Fibroblast of villous mesenchyme (primary cell): ENCODE data around the gene FRY. TPM values are rescaled to one million over a fixed set of nuclear protein-coding genes. Genes with fewer than 3 reads are reported as not detected.

Experiments
- DNase-seq: peaks from one replicate; pipeline ENCODE4 v3.0.0-alpha.2; 2010; ENCODE audit warnings: low read depth
- H3K4me3 ChIP-seq: 2 replicates; pipeline ENCODE4 v1.5.1; 2011; ENCODE audit warnings: low read depth, mild to moderate bottlenecking, low read length
- total RNA-seq: library from RNA; depleted of rRNA; stranded (reverse); fragments of >200 nt; gene quantifications from 2 replicates; pipeline ENCODE4 v1.2.3, GENCODE V29; 2012
- TF ChIP-seq, protein P1 (sequence below): IDR thresholded peaks from 2 replicates; pipeline ENCODE4 v1.5.1; 2012; ENCODE audit warnings: low read depth, mild to moderate bottlenecking, low read length; ENCODE audit not compliant: insufficient read depth

FRY gene
- total RNA-seq, 1 donor: 27.2 TPM

DNA sequence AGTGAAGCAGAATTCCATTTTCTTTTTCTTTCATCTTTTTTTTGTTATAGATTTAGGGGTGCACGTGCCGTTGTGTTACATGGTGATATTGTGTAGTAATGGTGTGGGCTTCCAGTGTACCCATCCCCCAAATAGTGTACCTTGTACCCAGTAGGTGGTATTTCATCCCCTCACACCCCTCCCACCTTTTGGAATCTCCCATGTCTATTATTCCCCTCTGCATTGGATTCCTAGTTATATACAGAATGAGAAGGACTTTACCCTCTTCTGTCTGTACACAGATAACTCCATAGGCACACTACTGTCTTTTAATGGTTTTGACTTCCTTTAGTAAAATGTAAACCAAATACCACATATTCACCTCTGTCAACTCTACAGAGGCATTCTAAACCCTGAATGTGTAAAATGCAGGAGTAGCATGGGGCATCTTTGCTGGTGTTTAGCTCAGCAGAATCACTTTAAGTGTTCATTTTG lies 28.0 kb downstream of the FRY start:
- TF ChIP-seq, protein P1, sequence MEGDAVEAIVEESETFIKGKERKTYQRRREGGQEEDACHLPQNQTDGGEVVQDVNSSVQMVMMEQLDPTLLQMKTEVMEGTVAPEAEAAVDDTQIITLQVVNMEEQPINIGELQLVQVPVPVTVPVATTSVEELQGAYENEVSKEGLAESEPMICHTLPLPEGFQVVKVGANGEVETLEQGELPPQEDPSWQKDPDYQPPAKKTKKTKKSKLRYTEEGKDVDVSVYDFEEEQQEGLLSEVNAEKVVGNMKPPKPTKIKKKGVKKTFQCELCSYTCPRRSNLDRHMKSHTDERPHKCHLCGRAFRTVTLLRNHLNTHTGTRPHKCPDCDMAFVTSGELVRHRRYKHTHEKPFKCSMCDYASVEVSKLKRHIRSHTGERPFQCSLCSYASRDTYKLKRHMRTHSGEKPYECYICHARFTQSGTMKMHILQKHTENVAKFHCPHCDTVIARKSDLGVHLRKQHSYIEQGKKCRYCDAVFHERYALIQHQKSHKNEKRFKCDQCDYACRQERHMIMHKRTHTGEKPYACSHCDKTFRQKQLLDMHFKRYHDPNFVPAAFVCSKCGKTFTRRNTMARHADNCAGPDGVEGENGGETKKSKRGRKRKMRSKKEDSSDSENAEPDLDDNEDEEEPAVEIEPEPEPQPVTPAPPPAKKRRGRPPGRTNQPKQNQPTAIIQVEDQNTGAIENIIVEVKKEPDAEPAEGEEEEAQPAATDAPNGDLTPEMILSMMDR: no peak
- H3K4me3 ChIP-seq: no peak overlapping the region
- DNase-seq: no peak

DNA sequence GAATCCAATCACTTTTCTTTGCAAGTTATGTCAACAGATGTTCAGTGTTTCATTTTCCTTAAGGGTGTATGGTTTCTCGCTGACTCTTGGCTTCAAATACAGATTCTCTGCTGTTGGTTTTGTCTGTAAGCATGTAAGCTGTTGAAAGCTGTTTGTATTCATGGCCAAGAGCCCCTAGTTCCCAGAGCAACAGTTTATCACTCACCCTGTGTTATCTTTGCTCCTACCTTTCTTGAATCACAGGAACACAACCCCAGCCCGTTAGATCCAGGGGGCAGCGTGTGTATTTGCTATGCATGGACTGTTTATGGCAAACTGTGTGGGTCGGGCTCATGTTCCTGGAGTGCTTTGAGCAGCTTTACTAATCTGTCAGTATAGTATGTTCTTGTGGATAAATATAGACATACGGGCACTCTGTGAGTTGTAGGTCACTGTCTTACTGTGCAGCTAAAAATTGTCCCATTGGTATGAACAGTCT lies 28.9 kb downstream of the FRY start:
- no peak for DNase-seq
- no peak overlapping the region for H3K4me3 ChIP-seq
- TF ChIP-seq, protein P1: no peak

DNA sequence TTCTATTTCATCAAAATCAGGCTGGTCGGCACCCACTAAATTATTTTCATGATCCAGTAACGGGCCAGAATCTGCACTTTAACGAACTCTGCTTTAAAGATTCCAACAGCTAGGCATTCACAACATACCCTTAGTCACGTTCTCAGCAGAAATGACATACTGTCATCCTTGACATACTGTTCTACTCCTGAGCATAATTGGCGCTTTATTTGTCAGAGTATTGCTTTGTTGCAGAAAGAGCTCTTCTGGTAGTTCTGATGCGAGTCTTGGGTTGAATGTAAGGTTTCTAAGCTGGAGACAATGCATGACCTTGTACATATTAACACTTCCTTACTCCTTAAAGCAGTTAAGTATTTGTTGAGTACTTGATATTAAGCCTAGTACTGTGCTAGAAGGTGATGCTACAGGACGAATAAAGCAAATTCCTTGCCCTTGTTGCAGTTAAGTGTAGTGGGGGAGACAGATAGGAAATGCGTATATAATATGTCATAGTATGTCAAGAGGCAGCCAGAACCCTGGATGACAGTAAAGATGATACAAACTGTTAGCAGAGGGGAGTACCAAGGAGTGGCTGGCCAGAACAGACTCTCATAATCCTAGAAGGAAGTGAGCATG lies 32.2 kb downstream of the FRY start:
- H3K4me3 ChIP-seq: no peak overlapping the region
- TF ChIP-seq, protein P1: no peak
- no peak for DNase-seq

DNA sequence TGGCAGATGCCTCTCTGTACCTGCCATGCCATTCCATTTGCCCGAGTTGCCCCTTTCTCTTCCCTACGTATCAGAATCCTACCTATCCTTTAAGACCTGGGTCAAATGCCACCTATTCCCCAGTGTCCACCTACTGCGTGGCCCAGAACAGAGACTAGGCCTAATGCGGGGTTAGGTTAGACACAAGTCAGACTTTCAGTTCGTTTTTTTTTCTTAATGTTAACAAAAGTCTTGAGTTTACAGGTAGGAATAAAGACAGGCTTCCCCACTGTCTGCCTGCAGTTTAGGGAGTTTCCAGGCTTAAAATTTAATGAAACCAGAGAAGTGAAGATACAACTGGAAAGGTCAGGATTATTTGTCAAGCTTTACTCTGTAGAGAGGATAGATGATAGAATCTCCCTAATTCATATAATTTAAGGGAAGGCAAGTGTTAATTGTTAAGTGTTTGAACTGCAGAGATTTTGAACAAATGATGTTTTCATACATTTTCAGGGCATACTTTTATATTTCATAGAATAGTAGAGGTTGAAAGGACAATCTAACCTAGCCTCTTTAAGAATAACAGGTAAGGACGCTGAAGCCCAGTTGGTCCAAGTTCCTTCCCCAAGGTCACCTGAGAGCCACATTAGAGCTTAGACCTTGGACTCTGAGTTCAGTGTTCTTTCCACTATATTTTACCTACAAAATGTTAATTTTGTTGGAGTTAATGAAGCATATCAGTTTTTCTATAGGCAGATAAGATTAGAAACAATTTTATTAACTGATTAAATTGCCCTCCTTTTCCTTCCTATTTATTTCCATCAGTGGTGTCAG lies 35.8 kb downstream of the FRY start:
- DNase-seq: no peak
- TF ChIP-seq, protein P1: no peak
- no peak overlapping the region for H3K4me3 ChIP-seq

DNA sequence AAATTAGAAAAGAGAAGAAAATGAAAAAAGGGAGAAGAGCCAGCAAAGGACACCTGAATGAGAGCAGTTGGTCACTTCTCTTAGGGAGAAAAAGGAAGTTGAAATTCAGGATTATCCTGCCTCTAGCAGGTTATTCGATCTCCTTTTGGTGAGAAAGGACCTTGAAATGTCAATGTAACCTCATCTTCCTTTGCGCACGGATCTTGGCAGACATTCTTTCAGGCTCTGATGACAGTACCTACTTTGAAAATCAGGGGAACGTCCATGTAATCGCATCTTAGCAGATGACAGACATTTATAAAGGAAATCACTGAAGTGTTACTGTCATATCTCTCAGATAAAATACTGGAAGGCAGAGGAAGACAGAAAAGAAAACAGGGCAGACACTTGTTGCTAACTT lies 36.7 kb downstream of the FRY start:
- no peak for DNase-seq
- no peak overlapping the region for H3K4me3 ChIP-seq
- TF ChIP-seq, protein P1: no peak

DNA sequence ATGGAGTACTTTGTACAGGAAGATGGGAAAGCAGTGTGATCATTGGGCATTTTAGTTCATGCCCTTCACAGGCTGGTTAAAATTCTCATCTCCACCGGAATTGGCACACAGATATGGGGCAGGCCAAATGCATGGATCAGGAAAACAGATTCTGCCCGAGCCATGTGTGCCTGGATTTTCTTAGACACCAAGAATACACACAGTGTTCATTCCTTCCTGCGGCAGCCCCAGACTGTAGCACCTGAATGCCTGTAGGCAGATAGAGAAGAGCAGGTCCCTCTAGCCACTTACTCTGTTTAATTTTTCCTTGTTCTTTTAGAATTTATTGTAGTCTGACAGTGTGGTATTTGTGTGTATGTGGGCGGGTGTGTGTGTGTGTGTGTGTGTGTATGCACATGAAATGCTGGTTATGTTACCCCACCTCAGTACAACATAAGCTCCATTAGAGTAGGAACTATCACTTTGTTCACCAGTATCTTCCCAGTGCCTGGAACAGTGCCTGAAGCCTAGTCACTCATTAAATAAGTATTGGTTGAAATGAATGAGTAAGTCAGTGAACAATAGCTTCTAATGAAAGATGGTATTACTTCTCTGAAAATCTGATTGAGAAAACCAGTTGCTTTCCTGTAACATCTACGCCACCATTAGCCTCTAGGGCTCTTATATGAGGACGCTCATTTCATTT lies 41.7 kb downstream of the FRY start:
- TF ChIP-seq, protein P1: no peak
- no peak overlapping the region for H3K4me3 ChIP-seq
- DNase-seq: no peak
